Uterus (tissue), 4 donors: ENCODE measurements around the gene GSG1. TPM values are rescaled to one million over a fixed set of nuclear protein-coding genes. Genes with fewer than 3 reads are reported as not detected.

Experiments used
- DNase-seq, 2 donors: peaks; one replicate each; pipeline ENCODE4 v3.0.0-alpha.2; 2019 to 2020
- H3K27ac ChIP-seq, 2 donors: fragments of 200-600 bp; sonication (generic); 1 replicate in 1 of 2; 2 replicates in 1 of 2; pipeline ENCODE4 v1.5.1; 2016 to 2018
- H3K27me3 ChIP-seq, 2 donors: fragments of 200-600 bp; sonication (generic); one replicate each; pipeline ENCODE4 v1.5.1; 2018 to 2019; ENCODE audit warnings: control low read depth in 1 of 2
- H3K36me3 ChIP-seq, 2 donors: fragments of 200-600 bp; sonication (generic); one replicate each; pipeline ENCODE4 v1.5.1; 2019; ENCODE audit warnings: control low read depth in 1 of 2
- H3K4me1 ChIP-seq, 2 donors: fragments of 200-600 bp; sonication (generic); one replicate each; pipeline ENCODE4 v1.5.1; 2018 to 2019; ENCODE audit warnings: control low read depth in 1 of 2
- H3K4me3 ChIP-seq, 2 donors: fragments of 200-600 bp; sonication (generic); 1 replicate in 1 of 2; 2 replicates in 1 of 2; pipeline ENCODE4 v1.5.1; 2018 to 2019; ENCODE audit warnings: mild to moderate bottlenecking in 1 of 2
- H3K9me3 ChIP-seq, 2 donors: fragments of 200-600 bp; sonication (generic); one replicate each; pipeline ENCODE4 v1.5.1; 2019; ENCODE audit warnings: control low read depth in 1 of 2
- CTCF ChIP-seq, 4 experiments: fragments of 200-600 bp in 2 of 4; fragments of 450-650 bp in 2 of 4; sonication (generic) in 2 of 4; IDR thresholded peaks; one replicate each; pipeline ENCODE4 v1.5.1; 2016 to 2019; ENCODE audit warnings: antibody characterized with exemption in 4 of 4, mild to moderate bottlenecking in 2 of 4, moderate library complexity in 1 of 4
- POLR2A ChIP-seq, 2 donors: fragments of 450-650 bp; IDR thresholded peaks; one replicate each; pipeline ENCODE4 v1.6.1; 2016; ENCODE audit warnings: antibody characterized with exemption in 2 of 2, mild to moderate bottlenecking in 1 of 2, moderate library complexity in 1 of 2
- intact Hi-C: fragments of 100-400 bp; cut with DNase I; formaldehyde crosslinking; loops from one replicate; pipeline ENCODE4 v1.15.1; 2023; ENCODE audit warnings: low total_unique reads
- total RNA-seq, 4 donors: library from RNA; depleted of rRNA in 3 of 4; stranded (reverse); fragments of >200 nt in 3 of 4; gene quantifications; one replicate each; pipeline versions ENCODE4 v1.1.0 to v1.2.4, GENCODE V29; 2014 to 2023
- donor health status: DM: yes; HTN: yes; CAD: no.

The GSG1 gene
- total RNA-seq, 4 donors from 2014 or later = not detected

- intact Hi-C loops = no loop called here
- Histone ChIP-seq H3K9me3 (no peaks in the 10 kb centered on the region), H3K4me1 (no peaks in the 10 kb centered on the region), H3K4me3 (no peak overlapping the region), H3K36me3 (no peaks in the 10 kb centered on the region), H3K27ac (no peak overlapping the region), H3K27me3 (no peaks in the 10 kb centered on the region)
- DNase-seq = no peak
- TF ChIP-seq POLR2A (IDR thresholded peaks at IDR 0.05) = no peak
- TF ChIP-seq CTCF (IDR thresholded peaks at IDR 0.05) = no peak
Observed at GRCh38 chr12:13080266-13080665, 23.2 kb downstream of the GSG1 start.

DNA sequence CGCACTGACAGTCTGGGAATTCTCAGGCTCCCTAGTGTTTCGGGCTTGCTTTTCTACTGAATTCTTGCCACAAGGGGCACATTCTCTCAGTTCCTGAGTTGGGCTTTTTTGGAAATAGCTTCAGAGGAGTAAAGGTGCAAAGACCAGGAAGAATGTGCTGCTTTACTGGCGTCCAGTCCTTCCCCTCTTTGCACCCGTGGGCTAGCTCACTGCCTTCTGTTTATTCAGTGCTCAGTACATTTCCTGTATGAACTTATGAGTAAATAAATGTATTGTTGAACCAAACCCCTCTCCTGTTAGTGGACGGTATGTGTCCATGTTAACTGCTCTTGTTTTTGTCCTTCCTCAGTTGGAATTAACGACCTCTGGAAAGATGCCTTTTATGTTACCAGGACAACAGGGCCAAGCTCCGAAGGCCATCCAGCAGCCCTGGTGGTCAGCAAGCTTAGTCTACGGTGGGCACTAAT lies 24.0 kb downstream of the GSG1 start:
- intact Hi-C loops = no loop called here
- no peak for TF ChIP-seq POLR2A (IDR thresholded peaks at IDR 0.05)
- no peak for TF ChIP-seq CTCF (IDR thresholded peaks at IDR 0.05)

DNA sequence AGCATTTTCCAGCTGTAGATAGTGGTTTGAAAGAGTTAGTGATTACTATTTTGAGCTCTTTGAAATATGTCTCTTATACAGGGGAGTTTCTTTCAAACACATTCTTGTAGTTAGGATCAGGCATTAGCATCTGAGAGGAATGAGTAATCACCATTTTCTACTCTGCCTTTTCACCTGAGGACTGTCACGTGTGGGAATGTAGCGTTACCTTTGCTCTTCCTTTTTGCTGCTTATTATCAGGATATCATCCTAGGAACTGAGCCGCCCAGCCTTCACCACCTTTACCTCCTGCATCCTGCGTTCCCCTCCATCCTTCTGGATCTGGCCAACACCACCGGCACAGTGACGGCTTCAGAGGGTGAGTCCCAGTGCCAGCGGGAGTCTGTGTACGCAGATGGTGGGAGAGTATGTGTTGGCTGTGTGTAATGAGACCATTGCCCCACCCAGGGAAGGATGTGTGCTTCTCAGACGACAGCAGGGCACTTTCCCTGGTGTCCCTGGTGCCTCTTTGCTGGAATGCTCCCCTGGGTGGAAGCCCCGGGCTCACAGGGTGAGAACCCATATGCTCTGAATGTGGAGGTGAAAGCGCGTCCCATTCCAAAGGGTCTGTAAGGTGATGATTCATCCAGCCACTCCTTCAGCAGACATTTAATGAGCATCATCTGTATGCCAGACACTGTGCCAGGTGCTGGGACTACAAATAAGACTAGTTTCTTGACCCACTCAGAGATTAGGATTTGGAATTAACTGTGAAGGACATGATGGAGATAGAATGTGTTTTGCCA lies 27.5 kb downstream of the GSG1 start:
- no peak overlapping the region for H3K4me3 ChIP-seq
- H3K9me3 ChIP-seq = no peaks in the 10 kb centered on the region
- no peak overlapping the region for H3K27ac ChIP-seq
- H3K27me3 ChIP-seq = no peaks in the 10 kb centered on the region
- DNase-seq = no peak
- intact Hi-C loops = no loop called here
- no peaks in the 10 kb centered on the region for H3K4me1 ChIP-seq
- TF ChIP-seq CTCF (IDR thresholded peaks at IDR 0.05) (no peak), POLR2A (IDR thresholded peaks at IDR 0.05) (no peak)
- H3K36me3 ChIP-seq = no peaks in the 10 kb centered on the region

More for the DNA sequence above, 24.0 kb downstream of the GSG1 start:
- no peak overlapping the region for H3K4me3 ChIP-seq
- H3K9me3 ChIP-seq = no peaks in the 10 kb centered on the region
- no peak for DNase-seq
- H3K4me1 ChIP-seq = no peaks in the 10 kb centered on the region
- H3K27ac ChIP-seq = no peak overlapping the region
- no peaks in the 10 kb centered on the region for H3K27me3 ChIP-seq
- H3K36me3 ChIP-seq = no peaks in the 10 kb centered on the region

GRCh38 chr12:13075118-13075480 lies 28.4 kb downstream of the GSG1 start:
- intact Hi-C loops = no loop called here
- H3K27me3 ChIP-seq = no peaks in the 10 kb centered on the region
- no peak overlapping the region for H3K4me3 ChIP-seq
- H3K36me3 ChIP-seq = no peaks in the 10 kb centered on the region
- TF ChIP-seq CTCF (IDR thresholded peaks at IDR 0.05) (no peak), POLR2A (IDR thresholded peaks at IDR 0.05) (no peak)
- DNase-seq = no peak
- no peaks in the 10 kb centered on the region for H3K4me1 ChIP-seq
- H3K27ac ChIP-seq = no peak overlapping the region
- H3K9me3 ChIP-seq = no peaks in the 10 kb centered on the region

DNA sequence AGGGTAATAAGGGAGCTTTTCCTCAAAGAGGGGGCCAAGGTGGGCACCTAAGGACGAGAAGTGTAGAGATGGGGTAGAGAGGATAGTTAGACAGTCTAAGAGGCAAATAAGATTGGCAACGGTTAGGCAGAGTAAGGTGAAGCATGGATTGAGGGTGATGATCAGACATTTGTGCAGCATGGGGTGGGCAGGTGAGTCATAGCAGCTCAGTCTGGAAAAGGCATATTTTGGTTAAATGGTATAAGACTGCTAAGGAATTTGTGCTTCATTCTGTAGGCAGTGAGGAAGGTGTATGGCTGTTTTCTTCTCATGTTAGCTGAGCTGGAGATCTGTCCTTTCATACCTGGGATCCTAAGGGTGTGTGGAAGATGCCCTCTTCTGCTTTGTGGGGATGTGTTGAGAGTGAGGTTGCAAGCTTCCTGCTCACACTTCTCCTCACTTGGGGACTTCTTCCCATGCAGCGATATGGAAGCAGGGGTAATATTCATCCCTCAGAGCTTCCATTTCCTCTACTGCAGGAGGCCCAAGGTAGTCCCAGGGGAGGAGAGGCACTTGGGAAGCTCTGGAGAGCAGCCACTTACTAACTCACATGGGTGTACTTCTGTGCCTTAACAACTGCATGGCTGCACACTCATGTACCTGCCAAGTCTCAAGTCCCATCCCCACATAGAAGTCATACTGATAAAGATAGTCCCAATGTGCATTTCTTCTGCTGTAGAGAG lies 28.9 kb downstream of the GSG1 start:
- no peak for TF ChIP-seq CTCF (IDR thresholded peaks at IDR 0.05)
- no peak for TF ChIP-seq POLR2A (IDR thresholded peaks at IDR 0.05)
- intact Hi-C loops = no loop called here

More for the DNA sequence above, 28.9 kb downstream of the GSG1 start:
- Histone ChIP-seq H3K36me3 (no peaks in the 10 kb centered on the region), H3K27me3 (no peaks in the 10 kb centered on the region), H3K4me1 (no peaks in the 10 kb centered on the region), H3K27ac (no peak overlapping the region), H3K9me3 (no peaks in the 10 kb centered on the region), H3K4me3 (no peak overlapping the region)
- DNase-seq = no peak
